ENCODE measurements around the gene AUTS2. TPM values are rescaled to one million over a fixed set of nuclear protein-coding genes. Genes with fewer than 3 reads are reported as not detected.

AUTS2 gene
- total and polyA plus RNA-seq, 9 of the 15 experiments (the other 6 are each of a cell fraction or from before 2014, with no cell fraction given), result 0.58 TPM; not detected in 8

GRCh38 chr7:70552141-70552540 lies 953.9 kb downstream of the AUTS2 start:
- DNase-seq (ENCODE audit: extremely low read depth in 1 of 4, low spot score in 3 of 4) (no peak), ATAC-seq (no peak), FAIRE-seq (no peak)
- Histone ChIP-seq H3K9me1 (ENCODE audit: control insufficient read depth, insufficient read depth, low read length) (no peaks in the 10 kb centered on the region), H3K27ac (ENCODE audit: extremely low read depth, low read depth, low read length) (no peak overlapping the region), H3K9ac (ENCODE audit: insufficient read depth in 1 of 2, low read depth in 2 of 2, low read length in 2 of 2) (no peak overlapping the region), H3K4me1 (replicated peaks in 1 of 2; ENCODE audit: control insufficient read depth in 2 of 2, insufficient read depth in 2 of 2, low read length in 2 of 2) (no peaks in the 10 kb centered on the region), H3K9me3 (replicated peaks; ENCODE audit: control insufficient read depth, insufficient read depth, low read depth, low read length) (no peaks in the 10 kb centered on the region), H3K4me3 (no peak overlapping the region), H4K20me1 (replicated peaks; ENCODE audit: control insufficient read depth, insufficient read depth, low read length) (no peaks in the 10 kb centered on the region), H3K79me2 (ENCODE audit: control insufficient read depth, insufficient read depth, low read length) (no peaks in the 10 kb centered on the region), H3K27me3 (ENCODE audit: control insufficient read depth in 2 of 2, insufficient read depth in 2 of 2, low read length in 2 of 2) (peaks cover 2 to 5% of the 10 kb centered on the region in 2 experiments; a peak in 3 of 5 replicates), H2AFZ (ENCODE audit: low read depth, low read length) (no peak overlapping the region), H3K4me2 (ENCODE audit: insufficient read depth, low read length) (no peak overlapping the region), H3K36me3 (ENCODE audit: control insufficient read depth, insufficient read depth, low read length) (no peaks in the 10 kb centered on the region)
- ChIA-PET CTCF (ENCODE audit: low intra/inter-chr PET ratio) (no interaction called here), POLR2A (no interaction called here)
- in situ Hi-C loops (cut with MboI), result no loop called here
- no TSS peak for BruUV-seq (replicated peaks)
- 0% methylated on average over 3 of the region's 3 CpGs for WGBS (ENCODE audit: insufficient coverage, low coverage, missing lambda C conversion rate)
- intact Hi-C loops (cut with micrococcal nuclease), result no loop called here
- TF ChIP-seq CBFA2T2 (conservative IDR thresholded peaks at IDR 0.05), result no peak
- no peak for TF ChIP-seq RBM14 (IDR thresholded peaks at IDR 0.05; ENCODE audit: borderline replicate concordance, insufficient read depth, low read depth, low read length)
- TF ChIP-seq MYNN (IDR thresholded peaks at IDR 0.05), result no peak
- TF ChIP-seq MYNN (CRISPR knock-in tag; IDR thresholded peaks at IDR 0.05), result no peak
- TF ChIP-seq HMGXB4 (CRISPR knock-in tag; IDR thresholded peaks at IDR 0.05), result no peak
- no peak for TF ChIP-seq ZNF217 (CRISPR knock-in tag; IDR thresholded peaks at IDR 0.05)
